GM23338 (cell line): ENCODE measurements around the gene PIWIL4. TPM values are rescaled to one million over a fixed set of nuclear protein-coding genes. Genes with fewer than 3 reads are reported as not detected.
"Not testable (repeated sequence)": the region's sequence is repeated elsewhere in the genome, so short reads cannot be mapped to it uniquely, and the experiment has no call there.

Experiments used
- ATAC-seq: fragments of 200-7000 bp; cut with Tn5 transposase; 3 replicates; pipeline ENCODE4 v1.9.1; 2020
- DNase-seq: peaks from one replicate; pipeline ENCODE4 v3.0.0-alpha.2; 2015; ENCODE audit warnings: low spot score
- H2AFZ ChIP-seq: fragments of 200-600 bp; sonication (generic); 2 replicates; pipeline ENCODE4 v1.8.0; 2016; ENCODE audit warnings: antibody characterized with exemption, mild to moderate bottlenecking, moderate library complexity
- H3F3A ChIP-seq: fragments of 200-600 bp; sonication (generic); replicated peaks from 2 replicates; pipeline ENCODE4 v1.8.0; 2017; ENCODE audit warnings: antibody characterized with exemption, mixed run types, low read depth
- H3K27ac ChIP-seq: fragments of 200-600 bp; sonication (generic); 2 replicates; pipeline ENCODE4 v1.6.1; 2016; ENCODE audit warnings: low read depth
- H3K27me3 ChIP-seq: fragments of 200-600 bp; sonication (generic); 2 replicates; pipeline ENCODE4 v1.8.0; 2016; ENCODE audit warnings: mild to moderate bottlenecking, mixed run types, moderate library complexity; ENCODE audit not compliant: insufficient read depth
- H3K36me3 ChIP-seq: fragments of 200-600 bp; sonication (generic); 2 replicates; pipeline ENCODE4 v1.8.0; 2016; ENCODE audit warnings: mild to moderate bottlenecking; ENCODE audit not compliant: insufficient read depth
- H3K4me1 ChIP-seq: fragments of 200-600 bp; sonication (generic); 2 replicates; pipeline ENCODE4 v1.8.0; 2016; ENCODE audit warnings: mild to moderate bottlenecking, moderate library complexity; ENCODE audit not compliant: insufficient read depth
- H3K4me2 ChIP-seq: fragments of 200-600 bp; sonication (generic); 2 replicates; pipeline ENCODE4 v1.7.1; 2017; ENCODE audit warnings: mixed run types
- H3K4me3 ChIP-seq: fragments of 200-600 bp; sonication (generic); 2 replicates; pipeline ENCODE4 v1.6.1; 2016; ENCODE audit warnings: mixed run types
- H3K79me2 ChIP-seq: fragments of 200-600 bp; sonication (generic); replicated peaks from 2 replicates; pipeline ENCODE4 v1.8.0; 2017; ENCODE audit warnings: mild to moderate bottlenecking; ENCODE audit not compliant: insufficient read depth
- H3K9me2 ChIP-seq: fragments of 200-600 bp; sonication (generic); 2 replicates; pipeline ENCODE4 v1.8.0; 2017; ENCODE audit not compliant: insufficient read depth
- H4K20me1 ChIP-seq: fragments of 200-600 bp; sonication (generic); replicated peaks from 2 replicates; pipeline ENCODE4 v1.8.0; 2017; ENCODE audit warnings: mild to moderate bottlenecking; ENCODE audit not compliant: insufficient read depth
- H3K27ac Mint-ChIP-seq: 2 replicates; pipeline ENCODE4 v1.8.0; 2020; ENCODE audit warnings: inconsistent platforms, mild to moderate bottlenecking, moderate library complexity, mixed read lengths
- H3K27me3 Mint-ChIP-seq: 3 replicates; pipeline ENCODE4 v1.8.0; 2022; ENCODE audit warnings: low read depth, mild to moderate bottlenecking, moderate library complexity, mixed read lengths, inconsistent platforms; ENCODE audit not compliant: insufficient read depth, poor library complexity
- H3K36me3 Mint-ChIP-seq: 3 replicates; pipeline ENCODE4 v1.8.0; 2021; ENCODE audit warnings: low read depth, mild to moderate bottlenecking, inconsistent platforms, moderate library complexity, mixed read lengths
- H3K4me1 Mint-ChIP-seq: 3 replicates; pipeline ENCODE4 v1.8.0; 2020; ENCODE audit warnings: mild to moderate bottlenecking, inconsistent platforms, mixed read lengths
- H3K4me3 Mint-ChIP-seq: 3 replicates; pipeline ENCODE4 v1.8.0; 2021; ENCODE audit warnings: moderate library complexity, mild to moderate bottlenecking, inconsistent platforms, mixed read lengths
- H3K9me3 Mint-ChIP-seq: 3 replicates; pipeline ENCODE4 v1.8.0; 2020; ENCODE audit warnings: moderate library complexity, mild to moderate bottlenecking, inconsistent platforms, mixed read lengths
- CREB1 ChIP-seq: fragments of 250-450 bp; sonication (Bioruptor Pico); IDR thresholded peaks from 2 replicates; pipeline ENCODE4 v1.5.0; 2020; ENCODE audit warnings: low read depth, mild to moderate bottlenecking, moderate library complexity
- EZH2 ChIP-seq: fragments of 200-600 bp; sonication (generic); IDR thresholded peaks from one replicate; pipeline ENCODE4 v1.8.0; 2017; ENCODE audit warnings: antibody characterized with exemption, mild to moderate bottlenecking, low read depth; ENCODE audit not compliant: unreplicated experiment
- POLR2AphosphoS5 ChIP-seq: IDR thresholded peaks from 2 replicates; pipeline ENCODE4 v1.6.1; 2016; ENCODE audit warnings: antibody characterized with exemption, low read depth
- STAT1 ChIP-seq: IDR thresholded peaks from one replicate; pipeline ENCODE4 v1.6.1; 2016; ENCODE audit warnings: antibody characterized with exemption; ENCODE audit not compliant: unreplicated experiment
- ZNF114 ChIP-seq: fragments of 250-450 bp; sonication (Bioruptor Pico); IDR thresholded peaks from 2 replicates; pipeline ENCODE4 v1.5.0; 2020; ENCODE audit warnings: mild to moderate bottlenecking, moderate library complexity
- ZNF331 ChIP-seq: fragments of 250-450 bp; sonication (Bioruptor Pico); IDR thresholded peaks from 2 replicates; pipeline ENCODE4 v1.5.0; 2020; ENCODE audit warnings: low read depth, mild to moderate bottlenecking, moderate library complexity
- polyA plus RNA-seq: library from polyadenylated mRNA; unstranded; fragments of >200 nt; fragmentation: Nextera tagmentation; extraction: Ambion mirVana; gene quantifications from 2 replicates; pipeline ENCODE4 v1.2.1, GENCODE V29; 2016
- total RNA-seq: library from RNA; depleted of rRNA; stranded (reverse); fragments of >200 nt; shearing (Covaris generic); gene quantifications from 2 replicates; pipeline ENCODE4 v1.2.3, GENCODE V29; 2014
- TF ChIP-seq, protein P1 (sequence below): fragments of 250-450 bp; sonication (Bioruptor Pico); IDR thresholded peaks from 2 replicates; pipeline ENCODE4 v1.5.0; 2020; ENCODE audit warnings: mild to moderate bottlenecking, moderate library complexity
- TF ChIP-seq, protein P2 (sequence below): IDR thresholded peaks from 2 replicates; pipeline ENCODE4 v1.6.1; 2016; ENCODE audit warnings: antibody characterized with exemption
- TF ChIP-seq, protein P3 (sequence below): IDR thresholded peaks from one replicate; pipeline ENCODE4 v1.6.1; 2018; ENCODE audit warnings: antibody characterized with exemption; ENCODE audit not compliant: unreplicated experiment

PIWIL4 gene
- total and polyA plus RNA-seq, 2 experiments from 2014 or later = 0.23 to 0.66 TPM

DNA sequence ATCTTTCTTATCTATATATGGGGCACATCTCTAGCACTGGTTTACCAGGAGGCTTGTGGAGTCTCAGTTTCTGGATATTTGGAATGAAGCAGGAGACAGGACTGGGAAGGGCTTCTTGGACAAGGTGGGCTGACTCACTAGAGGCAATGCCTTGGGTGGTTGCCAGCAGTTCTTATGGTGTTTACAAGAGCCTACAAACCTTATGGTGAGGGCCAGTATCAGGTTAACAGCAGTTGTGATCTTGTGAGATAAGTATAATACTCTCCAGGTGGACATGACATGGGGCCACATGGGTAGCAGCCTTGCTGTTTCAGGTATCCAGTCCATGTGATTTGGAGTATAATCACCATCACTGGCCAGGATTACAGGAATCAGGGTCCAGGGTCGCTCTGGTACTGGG is 13.2 kb upstream of the PIWIL4 start (continued):
- TF ChIP-seq, protein P1, sequence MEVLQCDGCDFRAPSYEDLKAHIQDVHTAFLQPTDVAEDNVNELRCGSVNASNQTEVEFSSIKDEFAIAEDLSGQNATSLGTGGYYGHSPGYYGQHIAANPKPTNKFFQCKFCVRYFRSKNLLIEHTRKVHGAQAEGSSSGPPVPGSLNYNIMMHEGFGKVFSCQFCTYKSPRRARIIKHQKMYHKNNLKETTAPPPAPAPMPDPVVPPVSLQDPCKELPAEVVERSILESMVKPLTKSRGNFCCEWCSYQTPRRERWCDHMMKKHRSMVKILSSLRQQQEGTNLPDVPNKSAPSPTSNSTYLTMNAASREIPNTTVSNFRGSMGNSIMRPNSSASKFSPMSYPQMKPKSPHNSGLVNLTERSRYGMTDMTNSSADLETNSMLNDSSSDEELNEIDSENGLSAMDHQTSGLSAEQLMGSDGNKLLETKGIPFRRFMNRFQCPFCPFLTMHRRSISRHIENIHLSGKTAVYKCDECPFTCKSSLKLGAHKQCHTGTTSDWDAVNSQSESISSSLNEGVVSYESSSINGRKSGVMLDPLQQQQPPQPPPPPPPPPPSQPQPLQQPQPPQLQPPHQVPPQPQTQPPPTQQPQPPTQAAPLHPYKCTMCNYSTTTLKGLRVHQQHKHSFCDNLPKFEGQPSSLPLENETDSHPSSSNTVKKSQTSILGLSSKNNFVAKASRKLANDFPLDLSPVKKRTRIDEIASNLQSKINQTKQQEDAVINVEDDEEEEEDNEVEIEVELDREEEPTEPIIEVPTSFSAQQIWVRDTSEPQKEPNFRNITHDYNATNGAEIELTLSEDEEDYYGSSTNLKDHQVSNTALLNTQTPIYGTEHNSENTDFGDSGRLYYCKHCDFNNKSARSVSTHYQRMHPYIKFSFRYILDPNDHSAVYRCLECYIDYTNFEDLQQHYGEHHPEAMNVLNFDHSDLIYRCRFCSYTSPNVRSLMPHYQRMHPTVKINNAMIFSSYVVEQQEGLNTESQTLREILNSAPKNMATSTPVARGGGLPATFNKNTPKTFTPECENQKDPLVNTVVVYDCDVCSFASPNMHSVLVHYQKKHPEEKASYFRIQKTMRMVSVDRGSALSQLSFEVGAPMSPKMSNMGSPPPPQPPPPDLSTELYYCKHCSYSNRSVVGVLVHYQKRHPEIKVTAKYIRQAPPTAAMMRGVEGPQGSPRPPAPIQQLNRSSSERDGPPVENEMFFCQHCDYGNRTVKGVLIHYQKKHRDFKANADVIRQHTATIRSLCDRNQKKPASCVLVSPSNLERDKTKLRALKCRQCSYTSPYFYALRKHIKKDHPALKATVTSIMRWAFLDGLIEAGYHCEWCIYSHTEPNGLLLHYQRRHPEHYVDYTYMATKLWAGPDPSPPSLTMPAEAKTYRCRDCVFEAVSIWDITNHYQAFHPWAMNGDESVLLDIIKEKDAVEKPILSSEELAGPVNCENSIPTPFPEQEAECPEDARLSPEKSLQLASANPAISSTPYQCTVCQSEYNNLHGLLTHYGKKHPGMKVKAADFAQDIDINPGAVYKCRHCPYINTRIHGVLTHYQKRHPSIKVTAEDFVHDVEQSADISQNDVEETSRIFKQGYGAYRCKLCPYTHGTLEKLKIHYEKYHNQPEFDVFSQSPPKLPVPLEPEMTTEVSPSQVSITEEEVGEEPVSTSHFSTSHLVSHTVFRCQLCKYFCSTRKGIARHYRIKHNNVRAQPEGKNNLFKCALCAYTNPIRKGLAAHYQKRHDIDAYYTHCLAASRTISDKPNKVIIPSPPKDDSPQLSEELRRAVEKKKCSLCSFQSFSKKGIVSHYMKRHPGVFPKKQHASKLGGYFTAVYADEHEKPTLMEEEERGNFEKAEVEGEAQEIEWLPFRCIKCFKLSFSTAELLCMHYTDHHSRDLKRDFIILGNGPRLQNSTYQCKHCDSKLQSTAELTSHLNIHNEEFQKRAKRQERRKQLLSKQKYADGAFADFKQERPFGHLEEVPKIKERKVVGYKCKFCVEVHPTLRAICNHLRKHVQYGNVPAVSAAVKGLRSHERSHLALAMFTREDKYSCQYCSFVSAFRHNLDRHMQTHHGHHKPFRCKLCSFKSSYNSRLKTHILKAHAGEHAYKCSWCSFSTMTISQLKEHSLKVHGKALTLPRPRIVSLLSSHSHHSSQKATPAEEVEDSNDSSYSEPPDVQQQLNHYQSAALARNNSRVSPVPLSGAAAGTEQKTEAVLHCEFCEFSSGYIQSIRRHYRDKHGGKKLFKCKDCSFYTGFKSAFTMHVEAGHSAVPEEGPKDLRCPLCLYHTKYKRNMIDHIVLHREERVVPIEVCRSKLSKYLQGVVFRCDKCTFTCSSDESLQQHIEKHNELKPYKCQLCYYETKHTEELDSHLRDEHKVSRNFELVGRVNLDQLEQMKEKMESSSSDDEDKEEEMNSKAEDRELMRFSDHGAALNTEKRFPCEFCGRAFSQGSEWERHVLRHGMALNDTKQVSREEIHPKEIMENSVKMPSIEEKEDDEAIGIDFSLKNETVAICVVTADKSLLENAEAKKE (CRISPR knock-in tag) = no peak
- no peak for TF ChIP-seq STAT1

DNA sequence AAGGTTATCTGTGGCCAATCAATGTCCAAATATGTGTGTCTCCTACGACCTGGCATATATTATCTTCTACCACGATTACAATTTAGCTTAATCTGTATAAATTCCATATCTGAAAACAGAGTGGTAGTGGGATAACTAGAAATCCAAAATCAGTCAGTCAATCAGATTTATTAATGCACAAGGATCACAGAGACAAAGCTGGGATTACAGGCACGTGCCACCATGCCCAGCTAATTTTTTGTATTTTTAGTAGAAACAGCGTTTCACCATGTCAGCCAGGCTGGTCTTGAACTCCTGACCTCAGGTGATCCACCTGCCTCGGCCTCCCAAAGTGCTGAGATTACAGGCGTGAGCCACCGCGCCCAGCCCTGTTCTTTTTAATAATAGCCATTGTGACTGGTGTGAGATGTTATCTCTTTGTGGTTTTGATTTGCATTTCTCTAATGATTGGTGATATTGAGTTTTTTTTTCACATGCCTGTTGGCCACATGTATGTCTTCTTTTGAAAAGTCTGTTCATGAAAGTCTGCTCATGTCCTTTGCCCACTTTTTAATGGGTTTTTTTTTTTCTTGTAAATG is 11.3 kb upstream of the PIWIL4 start:
- not testable (repeated sequence) for H3K27me3 Mint-ChIP-seq, H3K9me2 ChIP-seq, DNase-seq, H3K4me2 ChIP-seq, H2AFZ ChIP-seq, H3K4me1 Mint-ChIP-seq, H3K27ac ChIP-seq, H3K36me3 ChIP-seq, H3K4me3 Mint-ChIP-seq, ATAC-seq, H3K27me3 ChIP-seq, H3K4me1 ChIP-seq, H3K79me2 ChIP-seq, H3K9me3 Mint-ChIP-seq, H3K4me3 ChIP-seq, H3K36me3 Mint-ChIP-seq, H3K27ac Mint-ChIP-seq, H3F3A ChIP-seq, H4K20me1 ChIP-seq

DNA sequence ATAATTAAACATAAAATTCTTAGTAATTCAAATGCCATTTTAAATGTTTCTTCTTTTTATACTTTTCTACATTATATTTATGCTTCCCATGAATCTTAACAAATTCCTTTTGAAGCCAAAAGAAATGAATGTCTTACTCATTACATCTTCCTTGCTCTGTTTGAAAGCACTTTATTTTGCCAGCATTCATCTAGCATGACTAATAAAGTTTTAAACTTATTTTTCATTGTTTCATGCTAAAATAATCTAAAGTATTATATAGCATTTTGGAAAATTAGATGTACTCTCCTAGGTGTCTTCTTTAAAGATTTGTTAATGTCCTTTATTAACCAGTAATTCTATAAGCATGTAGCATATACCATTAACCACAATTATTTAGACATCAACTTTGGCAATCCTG is 9.7 kb upstream of the PIWIL4 start:
- H3K4me3 ChIP-seq = no peak overlapping the region
- no peak for DNase-seq
- no peak overlapping the region for H2AFZ ChIP-seq
- H3K27ac ChIP-seq = no peak overlapping the region
- no peaks in the 10 kb centered on the region for H3K9me3 Mint-ChIP-seq
- H3K79me2 ChIP-seq = no peaks in the 10 kb centered on the region
- no peak for ATAC-seq
- no peak overlapping the region for H3K27ac Mint-ChIP-seq
- H3K27me3 ChIP-seq = no peaks in the 10 kb centered on the region
- no peak overlapping the region for H3K4me3 Mint-ChIP-seq
- H3K36me3 ChIP-seq = no peaks in the 10 kb centered on the region
- no peaks in the 10 kb centered on the region for H4K20me1 ChIP-seq
- no peaks in the 10 kb centered on the region for H3K4me1 ChIP-seq
- H3K4me1 Mint-ChIP-seq = peaks cover 5% of the 10 kb centered on the region; the same call in 1 of the 3 replicates
- H3K4me2 ChIP-seq = no peak overlapping the region
- H3K27me3 Mint-ChIP-seq = peaks cover 2% of the 10 kb centered on the region
- H3K36me3 Mint-ChIP-seq = no peaks in the 10 kb centered on the region
- H3K9me2 ChIP-seq = no peaks in the 10 kb centered on the region
- no peaks in the 10 kb centered on the region for H3F3A ChIP-seq
- no peak for TF ChIP-seq CREB1 (CRISPR knock-in tag)
- TF ChIP-seq, protein P2, sequence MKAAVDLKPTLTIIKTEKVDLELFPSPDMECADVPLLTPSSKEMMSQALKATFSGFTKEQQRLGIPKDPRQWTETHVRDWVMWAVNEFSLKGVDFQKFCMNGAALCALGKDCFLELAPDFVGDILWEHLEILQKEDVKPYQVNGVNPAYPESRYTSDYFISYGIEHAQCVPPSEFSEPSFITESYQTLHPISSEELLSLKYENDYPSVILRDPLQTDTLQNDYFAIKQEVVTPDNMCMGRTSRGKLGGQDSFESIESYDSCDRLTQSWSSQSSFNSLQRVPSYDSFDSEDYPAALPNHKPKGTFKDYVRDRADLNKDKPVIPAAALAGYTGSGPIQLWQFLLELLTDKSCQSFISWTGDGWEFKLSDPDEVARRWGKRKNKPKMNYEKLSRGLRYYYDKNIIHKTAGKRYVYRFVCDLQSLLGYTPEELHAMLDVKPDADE = no peak
- no peak for TF ChIP-seq EZH2
- TF ChIP-seq ZNF331 = no peak
- TF ChIP-seq ZNF114 (CRISPR knock-in tag) = no peak
- TF ChIP-seq, protein P3, sequence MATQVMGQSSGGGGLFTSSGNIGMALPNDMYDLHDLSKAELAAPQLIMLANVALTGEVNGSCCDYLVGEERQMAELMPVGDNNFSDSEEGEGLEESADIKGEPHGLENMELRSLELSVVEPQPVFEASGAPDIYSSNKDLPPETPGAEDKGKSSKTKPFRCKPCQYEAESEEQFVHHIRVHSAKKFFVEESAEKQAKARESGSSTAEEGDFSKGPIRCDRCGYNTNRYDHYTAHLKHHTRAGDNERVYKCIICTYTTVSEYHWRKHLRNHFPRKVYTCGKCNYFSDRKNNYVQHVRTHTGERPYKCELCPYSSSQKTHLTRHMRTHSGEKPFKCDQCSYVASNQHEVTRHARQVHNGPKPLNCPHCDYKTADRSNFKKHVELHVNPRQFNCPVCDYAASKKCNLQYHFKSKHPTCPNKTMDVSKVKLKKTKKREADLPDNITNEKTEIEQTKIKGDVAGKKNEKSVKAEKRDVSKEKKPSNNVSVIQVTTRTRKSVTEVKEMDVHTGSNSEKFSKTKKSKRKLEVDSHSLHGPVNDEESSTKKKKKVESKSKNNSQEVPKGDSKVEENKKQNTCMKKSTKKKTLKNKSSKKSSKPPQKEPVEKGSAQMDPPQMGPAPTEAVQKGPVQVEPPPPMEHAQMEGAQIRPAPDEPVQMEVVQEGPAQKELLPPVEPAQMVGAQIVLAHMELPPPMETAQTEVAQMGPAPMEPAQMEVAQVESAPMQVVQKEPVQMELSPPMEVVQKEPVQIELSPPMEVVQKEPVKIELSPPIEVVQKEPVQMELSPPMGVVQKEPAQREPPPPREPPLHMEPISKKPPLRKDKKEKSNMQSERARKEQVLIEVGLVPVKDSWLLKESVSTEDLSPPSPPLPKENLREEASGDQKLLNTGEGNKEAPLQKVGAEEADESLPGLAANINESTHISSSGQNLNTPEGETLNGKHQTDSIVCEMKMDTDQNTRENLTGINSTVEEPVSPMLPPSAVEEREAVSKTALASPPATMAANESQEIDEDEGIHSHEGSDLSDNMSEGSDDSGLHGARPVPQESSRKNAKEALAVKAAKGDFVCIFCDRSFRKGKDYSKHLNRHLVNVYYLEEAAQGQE = no peak
- no peak for TF ChIP-seq POLR2AphosphoS5
